Pulmonary artery endothelial cell (primary cell): ENCODE measurements around the gene FRMD5. TPM values are rescaled to one million over a fixed set of nuclear protein-coding genes. Genes with fewer than 3 reads are reported as not detected.
"Not testable (repeated sequence)": the region's sequence is repeated elsewhere in the genome, so short reads cannot be mapped to it uniquely, and the experiment has no call there.

Source experiments
- DNase-seq: peaks from one replicate; pipeline ENCODE4 v3.0.0-alpha.2; 2011; ENCODE audit warnings: low read depth, low spot score
- total RNA-seq: library from RNA; depleted of rRNA; stranded (reverse); fragments of >200 nt; gene quantifications from 2 replicates; pipeline ENCODE4 v1.2.3, GENCODE V29; 2014

FRMD5 gene
- total RNA-seq, 1 donor from 2014 or later = 25.1 TPM

DNA sequence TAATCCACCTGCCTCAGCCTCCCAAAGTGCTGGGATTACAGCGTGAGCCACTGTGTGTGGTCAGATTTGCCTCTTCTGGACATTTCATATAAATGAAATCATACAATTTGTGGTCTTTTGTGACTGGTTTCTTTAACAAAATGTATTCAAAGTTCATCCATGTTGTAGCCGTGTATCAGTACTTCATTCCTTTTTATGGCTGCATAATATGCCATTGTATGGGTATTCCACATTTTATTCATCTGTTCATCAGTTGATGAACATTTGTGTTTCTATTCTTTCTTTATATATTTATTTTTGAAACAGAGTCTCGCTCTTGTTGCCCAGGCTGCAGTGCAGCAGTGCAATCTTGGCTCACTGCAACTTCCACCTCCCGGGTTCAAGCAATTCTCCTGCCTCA lies 342.5 kb downstream of the FRMD5 start:
- no peak for DNase-seq

DNA sequence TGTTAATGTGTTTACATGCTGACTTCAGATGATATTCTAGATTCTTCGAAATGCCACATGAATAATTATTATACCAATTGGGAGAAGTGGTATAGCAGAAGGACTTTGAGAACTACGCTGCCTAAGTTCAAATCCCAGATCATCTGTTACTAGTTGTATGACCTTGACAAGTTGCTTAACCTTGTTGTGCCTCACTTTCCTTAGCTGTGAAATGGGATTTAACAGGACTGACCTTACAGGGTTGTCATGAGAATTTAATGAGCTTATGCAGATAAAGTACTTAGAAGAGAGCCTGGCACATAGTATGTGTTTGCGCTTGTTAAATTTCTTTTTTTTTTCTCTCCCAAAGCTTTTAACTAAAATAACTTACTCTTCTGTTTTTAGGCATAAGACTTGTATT lies 343.8 kb downstream of the FRMD5 start:
- no peak for DNase-seq

DNA sequence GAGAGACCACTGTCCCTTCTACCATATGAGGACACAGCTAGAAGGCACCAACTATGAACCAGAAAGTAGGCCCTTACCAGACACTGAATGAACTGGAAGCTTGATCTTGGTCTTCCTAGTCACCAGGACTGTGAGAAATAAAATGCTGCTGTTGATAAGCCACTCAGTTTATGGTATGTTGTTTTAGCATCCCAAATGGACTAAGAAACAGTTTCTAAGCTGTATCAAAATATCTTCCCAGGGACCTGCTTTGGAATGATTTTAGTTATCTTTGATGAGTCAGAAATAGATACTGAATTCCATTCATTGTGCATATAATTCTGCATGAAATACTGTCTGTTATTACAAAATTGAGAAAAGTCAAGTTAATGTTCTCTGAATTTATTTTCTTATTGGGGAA lies 349.6 kb downstream of the FRMD5 start:
- no peak for DNase-seq

DNA sequence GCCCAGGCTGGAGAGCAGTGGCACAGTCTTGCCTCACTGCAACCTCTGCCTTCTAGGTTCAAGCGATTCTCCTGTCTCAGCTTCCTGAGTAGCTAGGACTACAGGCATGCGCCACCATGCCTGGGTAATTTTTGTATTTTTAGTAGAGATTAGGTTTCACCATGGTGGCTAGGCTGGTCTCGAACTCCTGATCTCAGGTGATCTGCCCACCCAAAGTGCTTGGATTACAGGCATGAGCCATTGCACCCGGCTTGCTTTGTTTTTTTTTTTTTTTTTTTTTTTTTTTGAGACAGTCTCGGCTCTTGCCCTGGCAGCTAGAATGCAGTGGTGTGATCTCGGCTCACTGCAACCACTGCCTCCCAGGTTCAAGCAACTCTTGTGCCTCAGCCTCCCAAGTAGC lies 362.6 kb downstream of the FRMD5 start:
- DNase-seq = not testable (repeated sequence)

DNA sequence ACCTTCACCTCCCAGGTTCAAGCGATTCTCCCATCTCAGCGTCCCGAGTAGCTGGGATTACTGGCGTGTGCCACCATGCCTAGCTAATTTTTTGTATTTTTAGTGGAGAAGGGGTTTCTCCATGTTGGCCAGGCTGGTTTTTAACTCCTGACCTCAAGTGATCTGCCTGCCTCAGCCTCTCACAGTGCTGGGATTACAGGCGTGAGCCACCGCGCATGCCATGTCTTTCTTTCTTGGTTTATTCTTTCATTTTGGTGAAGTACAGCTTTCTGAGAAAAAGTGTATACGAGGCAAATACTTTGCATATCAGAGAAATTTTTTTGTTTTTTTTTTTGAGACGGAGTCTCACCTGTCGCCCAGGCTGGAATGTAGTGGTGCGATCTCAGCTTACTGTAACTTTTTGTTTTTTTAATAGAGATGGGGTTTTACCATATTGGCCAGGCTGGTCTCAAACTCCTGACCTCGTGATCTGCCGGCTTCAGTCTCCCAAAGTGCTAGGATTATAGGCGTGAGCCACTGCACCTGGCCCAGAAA lies 363.5 kb downstream of the FRMD5 start:
- not testable (repeated sequence) for DNase-seq

DNA sequence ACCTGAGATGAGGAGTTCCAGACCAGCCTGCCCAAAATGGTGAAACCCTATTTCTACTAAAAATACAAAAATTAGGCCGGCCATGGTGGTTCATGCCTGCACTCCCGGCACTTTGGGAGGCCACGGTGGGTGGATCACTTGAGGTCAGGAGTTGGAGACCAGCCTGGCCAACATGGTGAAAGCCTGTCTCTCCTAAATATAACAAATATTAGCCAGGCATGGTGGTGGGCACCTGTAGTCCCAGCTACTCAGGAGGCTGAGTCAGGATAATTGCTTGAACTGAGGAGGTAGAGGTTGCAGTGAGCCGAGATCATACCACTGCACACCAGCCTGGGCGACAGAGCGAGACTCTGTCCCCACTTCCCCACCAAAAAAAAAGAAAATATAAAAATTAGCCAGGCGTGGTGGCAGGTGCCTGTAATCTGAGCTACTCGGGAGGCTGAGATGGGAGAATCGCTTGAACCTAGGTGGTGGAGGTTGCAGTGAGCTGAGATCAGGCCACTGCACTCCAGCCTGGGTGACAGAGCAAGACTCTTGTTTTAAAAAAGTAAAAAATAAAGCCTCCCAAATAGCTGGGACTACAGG lies 364.3 kb downstream of the FRMD5 start:
- not testable (repeated sequence) for DNase-seq

DNA sequence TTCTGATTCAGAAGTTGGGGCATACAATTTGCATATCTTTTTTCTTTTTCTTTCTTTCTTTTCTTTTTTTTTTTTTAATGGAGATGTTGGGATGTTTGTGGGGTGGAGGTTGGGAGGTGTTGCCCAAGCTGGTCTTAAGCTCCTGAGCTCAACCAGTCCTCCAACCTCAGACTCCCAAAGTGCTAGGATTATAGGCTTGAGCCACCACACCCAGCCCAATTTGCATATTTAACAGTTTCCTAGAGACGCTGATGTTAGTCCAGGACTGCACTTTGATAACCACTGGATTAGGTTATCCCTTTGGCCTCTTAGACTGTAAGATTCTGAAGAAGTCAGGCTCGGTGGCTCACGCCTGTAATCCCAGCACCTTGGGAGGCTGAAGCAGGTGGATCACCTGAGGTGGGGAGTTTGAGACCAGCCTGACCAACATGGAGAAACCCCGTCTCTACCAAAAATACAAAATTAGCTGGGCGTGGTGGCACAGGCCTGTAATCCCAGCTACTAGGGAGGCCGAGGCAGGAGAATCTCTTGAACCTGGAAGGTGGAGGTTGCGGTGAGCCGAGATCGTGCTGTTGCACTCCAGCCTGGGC lies 365.0 kb downstream of the FRMD5 start:
- not testable (repeated sequence) for DNase-seq

DNA sequence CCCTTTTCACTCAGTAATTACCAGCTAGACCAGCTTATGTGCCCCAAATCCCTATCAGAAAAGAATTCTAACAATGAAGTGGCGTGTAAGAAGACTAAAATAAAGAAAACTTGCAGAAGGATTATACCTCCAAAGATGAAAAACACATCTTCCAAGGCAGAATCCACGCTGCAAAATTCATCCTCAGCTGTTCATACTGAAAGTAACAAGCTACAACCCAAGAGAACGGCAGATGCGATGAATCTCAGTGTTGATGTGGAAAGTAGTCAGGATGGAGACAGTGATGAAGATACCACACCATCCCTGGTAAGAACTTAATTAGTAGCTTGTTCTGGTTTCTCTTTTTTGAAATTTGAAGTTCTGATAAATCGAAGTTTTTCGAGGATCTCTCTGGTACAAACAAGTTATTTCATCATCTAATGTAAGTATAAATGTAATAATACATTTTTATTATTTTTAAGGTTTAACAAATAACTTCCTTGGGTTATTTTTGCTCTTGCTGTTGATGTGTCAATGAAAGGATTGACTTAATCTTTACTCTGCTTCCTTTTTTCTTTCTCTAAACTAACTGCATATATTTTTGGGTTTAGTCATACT lies 366.9 kb downstream of the FRMD5 start:
- DNase-seq = no peak

DNA sequence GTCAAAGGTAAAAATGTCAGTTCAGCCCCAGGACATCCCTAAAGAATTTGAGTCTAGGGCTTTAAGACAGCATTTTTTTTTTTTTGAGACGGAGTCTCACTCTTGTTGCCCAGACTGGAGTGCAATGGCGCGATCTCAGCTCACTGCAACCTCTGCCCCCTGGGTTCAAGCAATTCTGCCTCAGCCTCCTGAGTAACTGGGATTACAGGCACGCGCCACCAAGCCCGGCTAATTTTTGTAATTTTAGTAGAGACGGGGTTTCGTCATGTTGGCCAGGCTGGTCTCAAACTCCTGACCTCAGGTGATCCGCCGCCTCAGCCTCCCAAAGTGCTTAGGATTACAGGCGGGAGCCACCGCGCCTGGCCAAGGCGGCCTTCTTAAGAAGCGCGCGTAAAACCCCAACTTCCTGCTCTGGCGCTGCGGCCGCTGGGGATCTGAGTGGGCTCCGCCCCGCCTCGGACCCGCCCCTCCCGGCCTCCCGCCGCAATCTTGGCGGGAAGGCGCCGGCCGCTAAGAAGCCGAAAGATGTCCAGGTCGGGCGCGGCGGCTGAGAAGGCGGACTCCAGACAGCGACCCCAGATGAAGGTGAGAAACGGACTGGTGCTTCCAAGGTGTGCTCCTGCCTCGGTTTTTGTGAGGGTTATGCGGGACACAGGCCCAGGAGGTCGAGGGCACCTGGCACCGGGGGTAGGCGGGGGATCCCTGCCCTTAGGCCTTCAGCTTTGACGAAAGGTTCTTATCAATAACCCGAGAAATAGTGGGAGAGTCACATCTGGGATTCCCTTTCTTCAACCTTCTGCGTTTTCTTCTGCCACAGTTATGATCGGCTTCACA lies 368.3 kb downstream of the FRMD5 start, which contains the start of gene WDR76:
Gene WDR76 (plus strand): TSS at position 495 of the 834 bp plus-strand sequence. CDS start 31 bp downstream, at position 526.
- peak; percentile 47 for DNase-seq

DNA sequence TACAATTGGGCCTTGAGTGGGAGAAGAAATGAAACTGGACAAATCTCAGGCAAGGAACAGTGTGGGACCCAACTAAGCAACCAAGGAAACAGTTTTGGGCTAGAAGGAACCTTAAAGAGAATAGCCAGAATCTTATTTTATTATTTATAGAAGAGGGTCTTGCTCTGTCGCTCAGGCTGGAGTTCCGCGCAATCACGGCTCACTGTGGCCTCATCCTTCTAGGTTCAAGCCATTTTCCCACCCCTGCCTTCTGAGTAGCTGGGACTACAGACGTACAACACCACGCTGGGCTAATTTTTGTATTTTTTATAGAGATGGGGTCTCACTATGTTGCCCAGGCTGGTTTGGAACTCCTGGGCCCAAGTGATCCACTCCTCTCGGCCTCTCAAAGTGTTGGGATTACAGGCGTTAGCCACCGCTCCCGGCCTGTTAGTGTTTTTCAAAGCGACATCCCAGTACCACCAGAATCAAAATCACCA lies 369.0 kb downstream of the FRMD5 start:
- DNase-seq = no peak

DNA sequence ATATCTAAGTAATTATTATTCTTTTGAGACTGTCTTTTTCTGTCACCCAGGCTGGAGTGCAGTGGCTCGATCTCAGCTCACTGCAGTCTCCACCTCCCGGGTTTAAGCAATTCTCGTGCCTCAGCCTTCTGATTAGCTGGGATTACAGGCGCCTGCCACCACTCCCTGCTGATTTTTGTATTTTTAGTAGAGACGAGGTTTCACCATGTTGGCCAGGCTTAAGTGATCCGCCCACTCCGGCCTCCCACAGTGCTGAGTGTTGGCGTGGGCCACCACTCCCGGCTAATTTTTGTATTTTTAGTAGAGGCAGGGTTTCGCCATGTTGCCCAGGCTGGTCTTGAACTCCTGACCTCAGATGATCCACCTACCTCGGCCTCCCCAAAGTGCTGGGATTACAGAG lies 369.8 kb downstream of the FRMD5 start:
- DNase-seq = not testable (repeated sequence)

DNA sequence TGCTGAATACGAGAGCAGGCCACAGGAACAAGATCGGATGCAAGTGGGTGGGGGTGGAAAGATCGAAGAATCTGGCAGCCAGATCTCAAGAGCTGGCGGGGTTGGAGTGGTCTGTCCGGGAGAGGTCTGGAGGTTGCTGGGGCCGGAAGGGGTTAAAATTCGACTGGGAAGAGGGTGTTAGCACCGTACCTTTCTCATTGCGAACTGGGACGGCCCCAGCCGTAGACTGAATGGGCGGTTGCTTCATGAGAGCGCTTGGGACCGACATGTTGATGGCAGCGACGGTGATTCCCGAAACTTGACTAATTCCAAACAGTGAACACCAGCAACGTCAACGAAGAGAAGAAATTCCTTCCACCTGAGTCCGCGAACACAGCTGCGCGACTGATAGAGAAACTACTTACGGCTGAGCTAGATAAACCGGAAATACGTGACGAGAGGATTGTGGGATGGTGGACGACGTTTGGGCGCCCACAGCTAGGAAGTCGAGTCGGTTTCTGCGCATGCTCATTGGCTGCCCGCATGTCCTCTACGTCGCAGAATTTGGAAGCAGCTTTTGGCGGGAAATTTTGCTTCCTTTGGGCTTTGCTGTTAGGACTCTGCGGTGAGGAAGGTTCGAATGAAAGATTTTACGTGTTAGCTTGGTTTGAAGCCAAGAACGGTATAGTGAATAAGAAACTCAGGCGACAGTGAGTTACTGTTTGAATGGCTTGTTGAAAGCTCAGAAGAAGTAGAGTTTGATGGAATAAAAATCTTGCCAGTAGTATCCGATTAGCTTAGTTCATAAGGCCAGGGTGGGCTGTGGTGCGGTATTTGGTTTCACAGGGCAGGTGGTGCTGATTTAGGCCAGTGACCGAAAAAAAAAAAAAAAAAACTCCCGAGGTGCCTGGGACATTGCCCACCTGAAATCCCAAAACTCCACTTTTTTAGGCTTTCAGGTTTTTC lies 370.5 kb downstream of the FRMD5 start, which contains the start of gene MFAP1:
Gene MFAP1 (minus strand): TSS at position 389 of the 945 bp plus-strand sequence. CDS start 121 bp downstream, at position 268.
- DNase-seq = peak; percentile 90

DNA sequence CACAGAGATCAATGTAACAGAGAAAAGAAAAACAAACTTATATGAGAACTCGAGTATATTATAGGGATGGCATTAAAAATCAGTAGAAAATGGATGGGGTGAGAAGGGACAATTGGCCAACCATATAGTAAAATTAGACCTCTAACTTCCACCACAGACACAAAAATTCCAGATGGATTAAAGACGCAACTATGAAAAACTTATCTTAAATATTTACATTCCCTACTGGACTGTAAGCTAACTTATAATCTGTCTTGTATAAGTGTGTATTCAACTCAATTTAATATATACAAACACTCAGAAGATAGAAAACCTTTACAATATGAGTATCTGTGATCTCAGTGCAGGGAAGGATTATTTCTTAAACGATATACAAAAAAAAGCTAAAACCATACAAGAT lies 373.6 kb downstream of the FRMD5 start:
- DNase-seq = no peak

Other genes with a start within 250 kb of the FRMD5 start
- gene GOLM2, start 93.4 kb upstream of the FRMD5 start, total RNA-seq = 66.5 and 81.2 TPM in 2 replicates
- gene CTDSPL2, start 232.4 kb upstream of the FRMD5 start, total RNA-seq = 71.9 and 97.7 TPM in 2 replicates